WI38 (cell line): ENCODE measurements around the gene AKAP12.

Experiments used
- H3K4me3 ChIP-seq: 2 replicates; pipeline ENCODE4 v1.5.1; 2011; ENCODE audit warnings: low read depth, mild to moderate bottlenecking, control low read depth, low read length
- TF ChIP-seq, protein P1 (sequence below): IDR thresholded peaks from 2 replicates; pipeline ENCODE4 v1.5.1; 2012; ENCODE audit warnings: low read depth, mild to moderate bottlenecking, control low read depth, low read length

The AKAP12 gene

DNA sequence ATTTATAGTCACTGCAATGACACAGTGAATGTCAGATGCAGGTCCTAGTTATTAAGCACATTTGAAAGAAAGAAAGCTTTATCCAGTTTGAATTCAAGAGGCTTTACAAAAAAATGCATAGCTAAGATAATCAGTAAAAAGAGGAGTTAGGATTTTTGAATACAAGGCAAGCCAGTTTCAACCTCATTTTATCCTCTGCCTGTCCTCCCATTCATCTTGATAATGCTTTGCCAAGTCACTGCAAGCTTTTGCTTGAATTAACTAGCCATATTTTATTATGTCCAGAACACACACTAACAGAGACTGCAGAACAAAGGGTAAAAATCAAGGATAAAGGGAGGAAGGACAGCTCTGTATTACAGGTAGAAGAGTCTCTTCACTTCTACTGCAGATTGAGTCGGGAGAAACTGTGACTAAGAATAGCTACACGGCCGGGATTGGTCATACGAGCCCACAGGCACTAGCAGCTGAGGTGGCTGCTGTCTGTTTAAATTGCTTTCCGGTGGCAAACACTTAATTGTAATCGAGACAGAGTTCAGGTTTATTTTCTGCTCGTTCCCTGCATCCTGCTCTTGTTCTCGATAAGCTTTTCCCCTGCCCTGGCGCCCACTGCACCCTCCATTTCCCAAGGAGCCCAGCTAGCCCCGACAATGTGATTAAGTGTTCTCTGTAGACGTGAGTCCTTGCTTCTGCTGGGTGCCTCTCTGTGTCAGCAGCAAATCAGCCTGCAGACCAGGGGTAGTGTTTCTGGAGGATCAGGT lies 30.5 kb upstream of the AKAP12 start:
- H3K4me3 ChIP-seq = no peak overlapping the region
- TF ChIP-seq, protein P1, sequence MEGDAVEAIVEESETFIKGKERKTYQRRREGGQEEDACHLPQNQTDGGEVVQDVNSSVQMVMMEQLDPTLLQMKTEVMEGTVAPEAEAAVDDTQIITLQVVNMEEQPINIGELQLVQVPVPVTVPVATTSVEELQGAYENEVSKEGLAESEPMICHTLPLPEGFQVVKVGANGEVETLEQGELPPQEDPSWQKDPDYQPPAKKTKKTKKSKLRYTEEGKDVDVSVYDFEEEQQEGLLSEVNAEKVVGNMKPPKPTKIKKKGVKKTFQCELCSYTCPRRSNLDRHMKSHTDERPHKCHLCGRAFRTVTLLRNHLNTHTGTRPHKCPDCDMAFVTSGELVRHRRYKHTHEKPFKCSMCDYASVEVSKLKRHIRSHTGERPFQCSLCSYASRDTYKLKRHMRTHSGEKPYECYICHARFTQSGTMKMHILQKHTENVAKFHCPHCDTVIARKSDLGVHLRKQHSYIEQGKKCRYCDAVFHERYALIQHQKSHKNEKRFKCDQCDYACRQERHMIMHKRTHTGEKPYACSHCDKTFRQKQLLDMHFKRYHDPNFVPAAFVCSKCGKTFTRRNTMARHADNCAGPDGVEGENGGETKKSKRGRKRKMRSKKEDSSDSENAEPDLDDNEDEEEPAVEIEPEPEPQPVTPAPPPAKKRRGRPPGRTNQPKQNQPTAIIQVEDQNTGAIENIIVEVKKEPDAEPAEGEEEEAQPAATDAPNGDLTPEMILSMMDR = no peak

DNA sequence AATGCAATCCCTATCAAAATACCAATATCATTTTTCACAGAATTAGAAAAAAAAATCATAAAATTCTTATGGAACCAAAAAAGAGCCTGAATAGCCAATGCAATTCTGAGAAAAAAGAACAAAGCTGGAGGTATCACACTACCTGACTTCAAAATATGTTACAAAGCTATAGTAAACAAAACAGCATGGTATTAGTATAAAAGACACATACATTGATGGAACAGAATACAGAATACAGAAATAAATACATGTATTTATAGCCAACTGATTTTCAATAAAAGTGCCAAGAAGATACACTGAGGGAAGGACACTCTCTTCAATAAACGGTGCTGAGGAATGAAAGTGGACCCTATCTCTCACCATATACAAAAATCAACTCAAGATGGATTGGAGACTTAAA lies 28.7 kb upstream of the AKAP12 start:
- H3K4me3 ChIP-seq = no peak overlapping the region
- TF ChIP-seq, protein P1 = no peak

DNA sequence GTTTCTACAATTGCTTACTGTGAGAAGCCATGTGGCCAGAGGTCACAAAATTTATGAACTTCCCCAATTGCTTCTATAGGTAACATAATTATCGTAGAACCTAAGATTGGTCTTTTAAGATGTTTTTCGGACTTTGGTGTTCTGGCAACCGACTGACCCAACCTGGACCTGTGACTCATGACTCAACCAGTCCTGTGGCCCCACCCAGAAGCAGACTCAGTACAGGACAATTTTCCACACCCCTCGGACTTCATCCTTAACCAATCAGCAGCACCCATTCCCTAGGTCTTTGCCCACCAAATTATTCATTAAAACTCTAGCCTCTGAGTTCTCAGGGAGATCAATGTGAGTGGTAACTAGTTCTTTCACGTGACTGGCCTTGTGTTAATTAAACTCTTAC lies 26.4 kb upstream of the AKAP12 start:
- no peak overlapping the region for H3K4me3 ChIP-seq
- TF ChIP-seq, protein P1 = no peak

DNA sequence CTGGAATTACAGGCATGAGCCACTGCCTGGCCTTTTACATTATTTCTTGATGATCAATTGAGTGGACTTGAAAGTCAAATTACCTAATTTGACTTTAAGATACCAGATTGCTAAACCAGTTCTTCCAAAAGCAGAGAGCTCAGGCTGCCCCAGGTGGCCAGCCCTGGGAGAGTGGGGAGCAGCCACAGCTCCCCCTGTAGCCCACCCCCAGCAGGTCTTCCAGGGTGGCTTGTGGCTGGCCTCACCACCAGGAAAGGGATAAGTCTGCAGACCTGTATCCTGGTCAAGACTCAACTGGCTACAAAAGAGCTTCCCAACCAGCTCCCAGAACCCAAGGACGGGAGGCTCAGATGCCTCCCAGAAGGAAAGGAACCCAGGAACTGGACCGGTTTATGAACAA lies 23.8 kb upstream of the AKAP12 start:
- TF ChIP-seq, protein P1 = no peak
- no peak overlapping the region for H3K4me3 ChIP-seq

DNA sequence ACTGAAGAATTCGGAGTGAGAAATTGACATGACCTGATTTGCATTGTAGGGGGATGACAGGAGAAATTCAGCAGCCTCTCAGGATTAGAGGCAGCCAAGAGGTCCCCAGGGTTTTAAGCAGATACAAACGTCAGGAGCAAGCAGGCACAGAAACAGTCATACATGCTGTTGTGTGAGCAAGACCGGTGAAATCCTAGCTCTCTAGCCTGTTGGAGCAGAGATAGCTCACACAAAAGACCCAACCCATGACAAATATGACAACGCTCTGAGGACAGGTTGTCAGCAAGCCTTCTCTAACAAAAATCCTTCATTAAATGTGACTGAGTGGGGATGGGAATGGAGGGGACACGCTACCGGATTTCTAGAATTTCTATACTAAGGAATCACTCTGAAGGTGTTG lies 23.0 kb upstream of the AKAP12 start:
- H3K4me3 ChIP-seq = no peak overlapping the region
- TF ChIP-seq, protein P1 = no peak

DNA sequence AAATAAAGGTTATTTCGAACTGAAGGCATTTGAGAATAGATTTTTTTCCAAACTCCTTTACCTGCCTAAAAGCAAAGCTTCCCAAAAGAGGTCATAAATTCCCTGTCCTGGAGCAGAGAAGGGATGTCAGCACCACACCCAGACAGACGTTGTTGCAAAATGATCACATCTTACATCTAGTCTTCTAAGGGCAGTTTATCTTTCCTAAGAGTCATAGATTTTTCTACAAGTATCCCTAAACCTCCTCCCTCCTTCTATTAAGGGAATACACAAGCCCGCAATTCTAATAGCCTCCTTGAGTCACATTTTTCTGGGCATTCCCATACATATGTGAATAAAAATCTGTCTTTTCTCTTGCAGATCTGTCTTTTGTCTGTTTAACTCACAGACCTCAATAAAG lies 20.6 kb upstream of the AKAP12 start:
- no peak overlapping the region for H3K4me3 ChIP-seq
- TF ChIP-seq, protein P1 = no peak

DNA sequence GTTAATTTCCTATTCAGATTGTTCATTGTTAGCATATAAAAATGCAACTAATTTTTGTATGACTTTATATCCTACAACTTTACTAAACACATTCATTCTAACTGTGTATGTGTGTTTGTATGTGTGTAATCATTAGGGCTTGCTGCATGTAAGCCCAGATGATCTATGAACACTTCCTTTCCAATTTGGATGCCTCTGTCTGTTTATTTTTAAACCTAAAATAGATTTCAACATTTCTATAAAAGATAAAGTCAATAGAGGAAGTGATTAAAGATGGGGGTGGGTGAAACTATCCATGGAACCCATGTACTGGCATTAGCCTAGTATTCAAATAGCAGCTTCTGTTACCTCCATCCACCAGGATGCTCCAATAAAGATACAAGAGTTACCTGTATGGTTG lies 15.7 kb upstream of the AKAP12 start:
- H3K4me3 ChIP-seq = no peak overlapping the region
- TF ChIP-seq, protein P1 = no peak
